KBM-7 (cell line): ENCODE results near the gene SMOC2.

ENCODE experiments used
- DNase-seq: peaks from one replicate; pipeline ENCODE4 v3.0.0-alpha.2; 2015
- in situ Hi-C: fragments of 300-500 bp; cut with MboI; formaldehyde crosslinking; loops from 2 replicates; pipeline ENCODE4 v1.14.3; 2020; ENCODE audit warnings: low sequenced_read_pairs, low pct_unique_long_range_greater_than_20kb, mixed read lengths

SMOC2 gene

DNA sequence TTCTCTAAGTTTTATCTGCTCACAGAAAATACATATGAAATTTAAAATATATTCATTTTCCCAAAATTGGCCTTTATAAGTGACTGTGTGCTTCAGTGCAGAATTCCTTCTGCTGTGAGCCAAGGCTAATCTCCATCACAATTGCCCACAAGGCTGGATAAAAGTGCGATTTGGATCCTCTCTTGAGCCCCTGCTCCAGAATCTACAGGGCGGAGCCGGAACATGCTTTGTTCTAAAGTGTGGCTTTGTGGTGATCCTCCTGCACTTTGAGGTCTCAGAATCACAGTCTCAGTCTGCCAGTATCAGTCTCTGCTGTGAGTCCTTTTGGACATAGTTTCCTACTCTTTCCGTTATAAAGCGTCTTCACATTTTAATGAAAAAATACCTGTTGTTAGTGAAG is 28.9 kb downstream of the SMOC2 start:
- in situ Hi-C loops, result no loop called here
- no peak for DNase-seq

DNA sequence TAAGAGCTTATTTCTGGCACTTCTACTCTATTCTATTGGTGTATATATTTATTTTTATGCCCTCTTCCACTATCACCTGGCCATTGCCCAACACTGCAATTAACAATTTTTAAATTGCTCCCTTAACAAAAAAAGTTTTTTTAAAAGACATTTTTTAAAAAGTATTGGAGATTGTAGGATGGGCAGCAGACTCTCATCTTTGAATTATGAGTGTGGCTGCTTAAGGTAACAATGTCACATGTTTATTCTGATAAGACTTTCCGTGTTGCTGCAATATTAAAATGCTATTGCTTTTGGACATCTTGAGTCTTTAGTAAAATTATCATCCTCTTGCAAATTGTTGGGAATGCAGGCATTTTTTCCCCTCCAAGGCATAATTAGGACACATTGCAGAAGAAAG is 31.4 kb downstream of the SMOC2 start:
- no peak for DNase-seq
- in situ Hi-C loops, result no loop called here

DNA sequence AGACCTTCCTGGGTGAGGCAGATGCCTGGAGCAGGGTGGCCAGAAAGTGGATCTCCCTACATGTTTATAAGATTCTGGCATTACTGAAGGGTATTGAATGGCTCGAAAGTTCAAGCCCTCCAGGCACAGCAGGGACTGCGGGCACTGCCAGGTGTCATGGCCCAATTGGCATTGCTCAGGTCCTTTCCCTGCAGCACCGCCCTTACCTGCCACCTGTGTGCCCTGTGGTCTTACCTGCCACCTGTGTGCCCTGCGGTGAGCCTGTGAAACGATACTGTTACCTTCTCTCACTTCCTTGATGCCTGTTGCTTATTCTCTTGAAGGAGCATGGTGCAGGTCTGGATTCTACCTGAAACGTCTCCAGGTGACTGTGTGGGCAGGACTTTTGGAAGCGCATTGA is 32.2 kb downstream of the SMOC2 start:
- in situ Hi-C loops, result no loop called here
- DNase-seq, result no peak

DNA sequence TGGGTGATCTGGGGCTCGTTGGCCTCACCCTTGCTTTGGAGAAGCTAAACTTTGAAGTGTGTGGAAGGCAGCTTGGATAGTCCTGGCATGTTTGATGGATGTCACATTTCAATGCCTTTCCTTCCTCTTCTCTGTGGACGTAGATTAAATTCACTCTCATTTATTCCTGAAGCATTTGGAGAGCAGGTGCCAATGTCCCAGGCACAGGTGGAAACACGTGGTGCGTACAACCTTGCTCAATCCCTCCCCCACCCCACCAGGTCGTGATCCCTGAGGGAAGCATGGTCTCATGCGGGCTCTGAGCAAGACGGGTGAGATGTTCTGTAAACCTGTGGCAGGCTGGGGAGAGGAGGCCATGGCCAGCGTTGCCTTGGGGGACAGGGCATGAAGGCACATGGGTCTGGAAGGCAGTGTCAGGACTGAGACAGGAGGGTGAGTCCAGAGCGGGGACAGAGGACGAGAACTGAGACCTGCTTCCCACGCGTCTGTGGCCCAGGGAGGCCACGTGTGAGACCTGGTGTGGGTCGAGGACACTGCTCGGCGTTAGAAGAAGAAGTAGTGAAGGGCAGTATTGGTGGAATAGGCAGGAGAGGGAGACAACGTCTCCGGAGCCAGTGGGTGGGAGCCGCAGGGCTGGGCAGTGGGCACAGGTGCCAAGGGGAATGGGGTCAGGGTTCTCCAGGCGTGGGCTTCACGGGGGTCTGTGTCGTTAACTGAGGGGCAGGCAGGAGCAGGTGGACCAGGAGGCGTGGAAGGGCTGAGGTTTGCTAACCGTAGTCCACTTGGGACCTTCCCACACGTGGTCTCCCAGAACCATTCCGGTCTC is 34.4 kb downstream of the SMOC2 start:
- in situ Hi-C loops, result no loop called here
- no peak for DNase-seq

DNA sequence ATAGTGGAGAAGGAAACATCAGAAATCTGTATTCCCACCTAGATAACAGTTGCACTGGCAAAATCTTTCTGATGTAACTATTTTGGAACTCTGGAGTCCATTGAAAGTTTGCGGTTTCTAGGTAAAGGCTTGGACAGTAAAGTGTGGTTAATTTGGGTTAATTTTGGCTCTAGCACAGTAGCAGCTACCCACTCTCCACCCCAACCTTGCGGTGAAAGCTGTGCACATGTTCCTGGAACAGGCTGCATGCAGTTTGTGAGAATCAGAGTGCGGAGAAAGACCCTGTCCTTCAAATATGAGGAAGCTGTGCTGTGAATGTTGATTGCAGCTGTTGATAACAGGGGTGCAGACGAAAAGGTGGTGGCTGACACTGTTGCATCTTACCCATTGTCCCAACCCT is 38.4 kb downstream of the SMOC2 start:
- DNase-seq, result peak; percentile 32
- in situ Hi-C loops, result no loop called here

DNA sequence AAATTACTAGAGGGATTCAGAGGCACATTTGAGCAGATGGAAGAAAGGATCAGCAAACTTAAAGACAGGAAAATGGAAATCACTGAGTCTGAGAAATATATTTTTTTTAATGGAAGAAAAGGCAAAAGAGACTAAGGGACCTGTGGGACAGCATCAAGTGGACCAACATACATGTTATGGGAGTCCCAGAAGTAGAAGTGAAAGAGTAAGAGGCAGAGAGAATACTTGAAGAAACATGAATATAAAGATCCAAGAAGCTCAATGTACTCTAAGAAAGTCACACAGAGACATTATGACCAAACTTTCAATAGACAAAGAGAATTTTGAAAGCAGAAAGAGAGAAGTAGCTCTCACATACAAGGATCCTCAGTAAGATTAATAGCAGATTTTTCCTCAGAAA is 39.5 kb downstream of the SMOC2 start:
- in situ Hi-C loops, result no loop called here
- DNase-seq, result no peak

DNA sequence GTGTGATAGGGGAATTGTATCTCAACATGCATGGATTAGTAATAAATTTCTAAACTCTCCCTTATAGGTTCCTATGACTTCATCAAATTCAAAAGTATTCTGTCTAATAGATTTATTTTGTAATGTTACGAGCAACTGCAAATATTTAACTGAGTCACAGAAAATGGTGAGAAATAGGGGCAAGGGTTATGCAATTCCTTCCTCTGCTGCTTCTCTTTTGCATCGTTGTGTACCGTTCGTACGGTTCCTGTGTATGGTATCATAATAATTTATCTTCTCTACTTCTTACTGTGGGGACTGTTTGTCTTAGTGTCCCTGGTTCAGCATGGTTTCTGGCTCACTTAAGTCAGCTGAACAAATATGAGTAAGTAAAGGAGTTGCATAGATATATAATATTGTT is 44.8 kb downstream of the SMOC2 start:
- in situ Hi-C loops, result no loop called here
- no peak for DNase-seq

DNA sequence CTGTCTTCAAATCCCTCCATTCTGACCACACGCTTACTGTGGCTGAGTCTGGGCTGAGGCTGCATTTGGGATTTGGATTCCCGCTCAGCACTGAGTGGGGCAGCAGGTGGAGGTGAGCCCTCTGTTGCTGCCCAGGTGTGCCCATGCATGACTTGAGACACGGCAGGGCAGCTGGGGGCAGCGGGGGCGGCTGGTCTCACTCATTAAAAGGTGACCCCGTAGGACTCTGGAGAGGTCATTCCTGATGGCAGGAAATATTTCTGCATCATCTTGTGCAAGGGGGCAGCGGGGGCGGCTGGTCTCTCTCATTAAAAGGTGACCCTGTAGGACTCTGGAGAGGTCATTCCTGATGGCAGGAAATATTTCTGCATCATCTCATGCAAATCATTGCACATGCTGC is 49.8 kb downstream of the SMOC2 start:
- DNase-seq, result no peak
- in situ Hi-C loops, result no loop called here

DNA sequence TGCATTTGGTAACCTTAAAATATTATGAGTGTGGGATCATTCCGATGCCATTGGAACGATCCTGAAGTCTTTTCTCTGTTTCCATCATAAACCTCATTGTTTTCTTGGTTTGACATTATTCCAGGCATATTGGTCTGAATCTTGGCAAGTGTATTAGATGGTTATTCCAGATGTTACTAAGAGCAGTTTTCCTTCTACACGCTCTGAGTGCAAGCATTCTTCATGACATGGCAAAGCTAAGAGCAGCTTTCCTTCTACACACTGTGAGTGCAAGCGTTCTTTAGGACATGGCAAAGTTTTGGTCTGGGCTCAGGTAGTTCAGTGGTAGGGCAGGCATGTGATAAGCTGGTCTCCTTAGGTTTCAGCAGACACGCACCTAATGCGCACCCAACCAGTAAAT is 53.0 kb downstream of the SMOC2 start:
- in situ Hi-C loops, result no loop called here
- DNase-seq, result no peak

DNA sequence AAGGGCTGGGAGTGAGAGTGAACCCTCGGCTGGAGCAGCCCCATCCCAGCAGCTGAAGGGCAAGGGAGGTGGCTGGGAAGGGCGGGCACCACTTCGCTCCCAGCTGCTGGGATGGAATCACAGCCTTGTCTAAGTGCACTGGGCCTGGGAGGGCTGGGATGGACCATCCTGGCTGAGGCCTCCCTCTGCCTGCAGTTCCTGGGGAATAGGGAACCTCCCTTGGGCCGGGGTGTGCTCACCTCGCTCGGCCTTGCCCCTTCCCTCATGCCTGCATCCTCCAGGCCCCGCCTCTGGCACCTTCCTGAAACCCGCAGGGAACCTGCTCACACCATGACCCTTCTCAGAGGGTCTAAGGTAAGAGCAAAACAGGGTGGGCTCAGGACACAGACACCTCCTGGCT is 53.7 kb downstream of the SMOC2 start:
- no peak for DNase-seq
- in situ Hi-C loops, result no loop called here

DNA sequence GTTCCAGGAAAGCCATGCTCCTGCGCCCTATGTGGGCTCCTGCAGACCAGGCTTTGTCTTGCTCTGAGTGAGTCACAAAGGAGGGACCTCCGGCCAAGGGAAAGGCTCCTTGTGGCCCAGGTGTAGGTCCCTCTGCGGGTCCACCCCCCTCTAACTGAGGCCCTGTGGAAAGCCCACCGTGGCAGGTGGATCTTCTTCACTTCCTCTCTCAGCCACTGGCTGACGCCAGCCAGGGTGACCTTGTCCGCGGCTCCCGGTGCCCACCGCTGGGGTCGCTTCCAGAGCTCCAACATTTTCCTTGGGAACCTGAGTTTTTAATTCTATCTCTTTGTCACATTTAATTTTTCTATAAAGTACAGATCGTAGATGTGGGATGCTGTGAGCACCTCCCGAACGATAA is 54.1 kb downstream of the SMOC2 start:
- DNase-seq, result no peak
- in situ Hi-C loops, result no loop called here

DNA sequence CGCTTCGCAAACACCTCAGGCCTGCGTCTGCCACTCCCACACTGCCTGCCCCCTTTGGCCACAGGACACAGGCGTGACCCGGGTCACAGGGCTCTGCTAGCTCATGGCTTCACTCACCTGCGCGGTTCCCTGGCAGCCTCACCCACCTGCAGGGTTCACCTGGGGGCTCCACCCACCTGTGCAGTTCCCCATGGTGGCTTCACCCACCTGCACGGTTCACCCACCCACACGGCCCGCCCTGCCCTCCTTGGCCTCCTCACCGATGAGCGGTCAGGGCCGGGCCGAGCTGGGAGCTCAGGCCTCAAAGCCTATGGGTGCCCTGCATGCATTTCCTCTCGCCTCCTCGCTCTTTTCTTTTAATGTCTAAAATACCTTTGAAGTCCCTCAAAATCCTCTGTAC is 54.7 kb downstream of the SMOC2 start:
- in situ Hi-C loops, result no loop called here
- DNase-seq, result no peak

DNA sequence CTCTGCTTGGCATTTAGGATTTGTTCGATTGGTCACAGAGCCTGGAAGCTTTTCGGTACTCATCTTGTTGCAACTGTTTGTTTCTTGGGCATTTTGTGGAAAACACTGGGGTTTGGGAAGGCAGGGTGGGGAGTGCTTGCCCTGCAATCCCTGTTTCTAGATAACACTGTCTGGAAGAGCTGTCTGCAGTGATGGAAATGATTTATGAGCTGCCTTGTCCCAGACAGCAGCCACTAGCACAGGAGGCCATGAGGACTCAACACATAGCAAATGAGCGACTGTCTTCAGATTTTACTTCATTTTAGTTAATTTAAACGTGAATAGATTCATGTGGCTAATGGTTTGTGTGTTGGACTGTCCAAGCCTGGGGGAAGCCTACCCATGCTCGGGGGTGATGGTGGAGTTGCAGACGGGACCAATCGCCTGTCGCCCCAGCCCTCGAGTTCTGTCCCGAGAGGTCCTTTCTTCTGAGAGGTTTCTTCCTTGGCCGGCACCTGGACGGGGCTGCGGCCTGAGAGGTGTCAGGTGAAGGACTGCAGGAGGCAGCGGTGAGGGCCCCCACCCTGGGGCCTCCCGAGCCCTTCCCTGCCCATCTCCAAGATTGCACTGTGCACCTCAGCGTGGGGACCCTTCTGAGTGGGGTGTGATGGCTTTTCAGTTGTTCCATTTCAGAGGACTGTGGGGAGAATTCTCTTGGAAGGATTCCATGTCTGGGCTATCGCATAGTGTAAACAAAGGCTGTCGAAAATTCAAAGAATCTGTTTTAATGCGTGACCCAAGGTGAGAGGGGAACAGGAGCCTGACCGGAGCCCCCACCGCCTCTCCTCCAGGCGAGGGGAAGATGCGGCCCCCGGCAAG is 55.4 kb downstream of the SMOC2 start:
- no peak for DNase-seq
- in situ Hi-C loops, result no loop called here

DNA sequence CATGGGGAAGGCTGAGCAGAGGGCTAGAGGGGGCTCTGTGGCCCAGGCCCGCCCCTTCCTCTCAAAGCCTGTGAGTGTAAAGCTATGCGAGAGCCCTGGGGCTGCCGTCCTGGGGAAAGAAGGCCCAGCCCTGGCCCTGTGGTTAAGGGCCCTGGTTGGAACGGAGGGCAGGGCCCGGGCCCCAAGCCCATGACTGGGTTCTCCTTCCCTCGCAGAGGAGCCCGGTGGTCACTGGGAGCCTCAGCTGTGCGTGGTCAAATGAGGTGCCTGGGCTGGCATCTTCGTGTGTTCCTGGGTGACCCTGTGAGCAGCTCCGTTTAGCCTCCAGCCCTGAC is 56.0 kb downstream of the SMOC2 start:
- in situ Hi-C loops, result no loop called here
- no peak for DNase-seq

DNA sequence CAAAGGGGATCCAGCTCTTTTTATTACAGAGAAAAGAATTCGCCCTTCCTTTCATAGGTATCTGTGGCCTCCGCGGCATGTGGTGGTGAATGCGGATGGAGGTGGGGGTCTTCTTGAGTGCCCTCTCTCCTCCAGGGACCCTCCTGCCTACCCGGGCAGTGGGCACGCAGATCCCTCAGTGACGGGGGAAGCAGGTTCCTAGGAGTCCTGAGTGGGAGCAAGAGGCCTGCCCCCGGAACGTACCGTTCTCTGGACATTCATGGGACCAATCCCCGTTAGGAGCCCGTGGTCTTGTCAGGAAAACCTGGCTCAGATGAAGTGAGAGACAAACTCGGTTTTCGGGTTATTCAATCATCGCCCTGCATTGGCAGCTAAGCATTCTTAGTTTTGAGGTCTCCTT is 56.4 kb downstream of the SMOC2 start:
- DNase-seq, result no peak
- in situ Hi-C loops, result no loop called here

DNA sequence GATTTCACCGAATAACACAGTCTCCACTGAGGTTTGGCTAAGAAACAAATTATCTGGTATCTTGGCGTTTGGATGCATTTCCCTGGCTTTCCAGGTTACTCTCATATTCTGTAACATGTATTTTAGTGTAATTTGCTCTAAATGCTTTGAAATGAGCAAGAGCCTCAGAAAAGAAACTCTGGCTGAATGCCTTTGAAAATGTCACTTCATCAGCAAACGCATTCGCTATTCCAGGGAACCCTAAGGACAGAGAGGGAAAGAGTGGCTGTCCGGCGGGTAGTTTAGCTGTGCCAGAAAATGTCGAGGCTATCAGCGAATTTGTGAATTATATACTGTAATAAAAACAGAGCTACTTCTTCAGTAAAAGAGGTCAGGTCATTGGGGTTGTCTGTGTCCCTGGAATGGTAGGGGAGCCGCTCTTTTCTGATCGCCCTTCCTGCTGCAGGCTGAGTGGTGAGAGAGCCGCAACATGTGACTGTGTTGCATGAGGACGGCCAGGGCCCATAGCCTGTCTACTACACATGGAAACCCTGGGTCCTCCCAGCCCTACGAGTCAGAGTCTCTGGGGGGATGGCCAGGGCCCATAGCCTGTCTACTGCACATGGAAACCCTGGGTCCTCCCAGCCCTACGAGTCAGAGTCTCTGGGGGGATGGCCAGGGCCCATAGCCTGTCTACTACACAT is 57.3 kb downstream of the SMOC2 start:
- no peak for DNase-seq
- in situ Hi-C loops, result no loop called here

DNA sequence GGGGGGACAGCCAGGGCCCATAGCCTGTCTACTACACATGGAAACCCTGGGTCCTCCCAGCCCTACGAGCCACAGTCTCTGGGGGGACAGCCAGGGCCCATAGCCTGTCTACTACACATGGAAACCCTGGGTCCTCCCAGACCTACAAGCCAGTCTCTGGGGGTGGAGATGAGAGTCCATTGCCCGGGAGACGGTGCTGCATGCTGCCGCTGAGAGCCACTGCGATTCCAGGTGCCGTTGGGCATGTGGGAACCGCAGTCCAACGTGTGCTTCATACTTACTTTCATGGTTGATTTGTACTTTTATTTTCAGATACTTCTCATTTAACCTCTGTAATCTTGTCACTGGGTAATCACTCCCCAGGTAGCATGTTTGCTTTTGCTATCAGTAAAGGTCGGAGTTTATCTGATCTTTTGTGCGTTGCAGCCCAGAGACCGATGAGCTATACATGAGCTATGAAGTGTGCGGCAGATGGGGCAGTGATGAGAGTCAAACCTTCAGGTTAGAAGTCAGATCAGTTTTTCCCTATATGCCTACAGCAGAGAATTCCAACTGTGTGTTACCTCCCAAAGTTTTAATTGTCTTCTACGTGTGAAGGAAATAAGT is 58.2 kb downstream of the SMOC2 start:
- in situ Hi-C loops, result no loop called here
- no peak for DNase-seq

DNA sequence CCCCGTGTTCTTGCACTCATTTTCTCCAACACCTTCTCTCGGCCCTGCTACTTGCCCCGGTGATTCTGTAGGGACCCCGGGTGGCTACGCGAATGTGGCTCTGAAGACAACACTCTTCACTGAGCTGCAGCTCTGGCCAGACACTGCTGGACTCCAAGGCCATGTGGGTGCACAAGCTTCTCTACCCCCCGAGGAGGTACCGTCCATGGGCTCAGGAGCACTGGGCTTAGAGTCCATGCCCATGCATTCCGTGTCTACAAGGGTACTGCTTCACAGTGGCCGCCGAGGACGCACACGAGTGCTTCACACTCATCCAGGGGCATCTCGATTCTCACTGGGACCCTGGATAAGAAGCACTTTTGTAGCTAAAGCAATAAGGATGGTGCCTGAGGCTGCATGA is 59.5 kb downstream of the SMOC2 start:
- in situ Hi-C loops, result no loop called here
- no peak for DNase-seq

DNA sequence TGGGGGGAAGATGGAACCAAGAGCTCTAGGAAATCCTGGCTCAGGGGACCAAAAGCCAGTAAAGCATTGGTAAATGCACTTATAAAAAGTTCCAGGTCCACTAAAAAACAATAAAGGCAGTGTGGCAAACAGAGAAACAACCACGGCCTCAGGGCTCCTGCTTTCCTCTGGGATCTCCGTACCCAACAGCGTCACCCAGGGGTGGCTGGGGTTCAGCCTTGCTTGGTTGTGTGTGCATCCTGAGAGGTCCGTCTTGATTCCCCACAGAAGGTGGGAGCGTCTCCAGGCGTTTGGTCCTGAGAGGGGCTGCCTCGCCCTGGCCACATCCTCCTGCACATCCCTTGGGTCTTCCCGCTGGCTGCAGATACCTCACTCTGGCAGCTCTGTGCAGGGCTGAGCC is 60.6 kb downstream of the SMOC2 start:
- in situ Hi-C loops, result no loop called here
- DNase-seq, result no peak

DNA sequence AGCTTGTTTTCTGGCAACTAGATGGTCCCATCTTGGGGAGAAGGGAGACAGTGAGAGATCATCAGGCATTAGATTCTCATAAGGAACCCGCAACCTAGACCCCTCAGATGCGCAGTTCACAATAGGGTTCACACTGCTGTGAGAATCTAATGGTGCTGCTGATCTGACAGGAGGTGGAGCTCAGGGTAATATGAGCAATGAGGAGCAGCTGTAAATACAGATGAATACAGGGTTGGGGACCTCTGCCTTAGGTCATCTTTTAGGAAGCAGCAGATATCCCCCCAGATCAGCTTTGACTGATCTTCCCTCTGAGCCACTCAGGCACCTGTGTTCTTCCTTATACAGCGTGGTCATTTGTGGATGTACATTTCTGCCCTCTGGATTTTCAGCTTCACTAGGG is 63.4 kb downstream of the SMOC2 start:
- in situ Hi-C loops, result no loop called here
- DNase-seq, result no peak
